Calu3 (cell line): Measurements from ENCODE around the gene NMS. TPM values are rescaled to one million over a fixed set of nuclear protein-coding genes. Genes with fewer than 3 reads are reported as not detected.

Source experiments
- BruUV-seq: library from RNA; stranded (reverse); fragments of 400-500 nt; replicated peaks from 2 replicates; lab custom pipeline; 2021; lab: Mats Ljungman, UMichigan
- CTCF ChIA-PET: fragments of 300-600 bp; sonication (Branson Sonifier 250); formaldehyde crosslinking; loops from one replicate; lab custom pipeline; 2022; ENCODE audit warnings: antibody characterized with exemption; lab: Charles Lee
- DNase-seq: peaks from one replicate; pipeline ENCODE4 v3.0.0; 2022
- H3K27ac Mint-ChIP-seq: one replicate; pipeline ENCODE4 v1.8.0; 2022; ENCODE audit warnings: mixed read lengths; ENCODE audit not compliant: unreplicated experiment
- H3K27me3 Mint-ChIP-seq: one replicate; pipeline ENCODE4 v1.8.0; 2022; ENCODE audit warnings: mixed read lengths; ENCODE audit not compliant: unreplicated experiment
- H3K36me3 Mint-ChIP-seq: one replicate; pipeline ENCODE4 v1.8.0; 2022; ENCODE audit warnings: mild to moderate bottlenecking, moderate library complexity, mixed read lengths; ENCODE audit not compliant: insufficient read depth, unreplicated experiment
- H3K4me1 Mint-ChIP-seq: one replicate; pipeline ENCODE4 v1.8.0; 2022; ENCODE audit warnings: mild to moderate bottlenecking, low read depth, mixed read lengths; ENCODE audit not compliant: unreplicated experiment
- H3K4me3 Mint-ChIP-seq: one replicate; pipeline ENCODE4 v1.8.0; 2022; ENCODE audit warnings: mild to moderate bottlenecking, low read depth, moderate library complexity, mixed read lengths; ENCODE audit not compliant: unreplicated experiment
- H3K9me3 Mint-ChIP-seq: one replicate; pipeline ENCODE4 v1.8.0; 2022; ENCODE audit warnings: low read depth, mixed read lengths; ENCODE audit not compliant: unreplicated experiment
- CTCF ChIP-seq: fragments of 200-600 bp; IDR thresholded peaks from one replicate; pipeline ENCODE4 v1.8.0; 2022; ENCODE audit warnings: antibody characterized with exemption; ENCODE audit not compliant: unreplicated experiment
- intact Hi-C: fragments of 100-400 bp; cut with micrococcal nuclease; formaldehyde crosslinking; loops from one replicate; pipeline ENCODE4 v1.10.0; 2022; ENCODE audit not compliant: unreplicated experiment
- total RNA-seq: library from RNA; stranded (reverse); gene quantifications from 2 replicates; pipeline ENCODE4 v1.2.3, GENCODE V29; 2022

NMS gene
- total RNA-seq, 1 experiment from 2014 or later: not detected

DNA sequence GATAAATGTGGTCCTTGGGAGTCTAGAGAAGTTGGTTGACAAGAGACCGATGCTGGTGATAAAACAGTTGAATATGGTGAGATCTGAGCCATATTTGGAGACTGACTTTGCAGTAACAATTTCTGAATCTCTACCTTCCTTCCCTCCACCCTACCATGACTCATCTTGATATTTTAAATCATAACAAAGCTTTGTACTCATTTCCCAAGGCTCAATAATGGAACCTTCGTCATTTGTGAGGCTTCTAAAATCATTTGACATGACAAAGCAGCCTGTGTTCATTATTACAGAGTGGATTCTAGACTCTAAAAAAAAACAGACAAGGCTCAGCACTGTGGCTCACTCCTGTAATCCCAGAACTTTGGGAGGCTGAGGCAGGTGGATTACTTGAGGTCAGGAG is 54.0 kb downstream of the NMS start:
- H3K27me3 Mint-ChIP-seq: peaks cover 14% of the 10 kb centered on the region
- intact Hi-C loops: no loop called here
- no peaks in the 10 kb centered on the region for H3K36me3 Mint-ChIP-seq
- CTCF ChIA-PET: no interaction called here
- DNase-seq: no peak
- no peak for TF ChIP-seq CTCF
- no peak overlapping the region for H3K27ac Mint-ChIP-seq
- H3K9me3 Mint-ChIP-seq: no peaks in the 10 kb centered on the region
- H3K4me1 Mint-ChIP-seq: peaks cover 15% of the 10 kb centered on the region
- H3K4me3 Mint-ChIP-seq: no peak overlapping the region
- BruUV-seq: no TSS peak

DNA sequence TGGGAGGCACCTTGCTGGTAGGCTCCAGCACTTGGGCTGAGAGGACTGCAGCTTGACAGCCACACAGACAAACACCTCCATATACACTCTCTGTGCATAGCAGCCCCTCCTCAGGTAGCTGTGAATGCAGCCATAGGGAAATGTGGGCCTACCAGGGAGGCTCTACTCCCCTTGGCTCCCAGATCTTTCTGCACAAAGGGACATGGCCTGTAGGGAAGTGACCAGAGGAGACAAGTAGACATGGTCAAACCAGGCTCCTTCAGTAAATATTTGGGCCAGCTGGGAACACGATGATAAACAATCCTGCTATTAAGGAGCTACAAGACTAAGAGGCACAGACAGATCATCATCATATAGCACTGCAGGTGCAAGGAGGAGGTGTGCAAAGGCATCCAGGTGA is 56.6 kb downstream of the NMS start:
- H3K27me3 Mint-ChIP-seq: peaks cover 14% of the 10 kb centered on the region
- CTCF ChIA-PET: no interaction called here
- no peaks in the 10 kb centered on the region for H3K9me3 Mint-ChIP-seq
- no peak overlapping the region for H3K4me3 Mint-ChIP-seq
- intact Hi-C loops: no loop called here
- H3K27ac Mint-ChIP-seq: no peak overlapping the region
- H3K4me1 Mint-ChIP-seq: no peaks in the 10 kb centered on the region
- no peak for TF ChIP-seq CTCF
- no peak for DNase-seq
- BruUV-seq: no TSS peak
- H3K36me3 Mint-ChIP-seq: no peaks in the 10 kb centered on the region

DNA sequence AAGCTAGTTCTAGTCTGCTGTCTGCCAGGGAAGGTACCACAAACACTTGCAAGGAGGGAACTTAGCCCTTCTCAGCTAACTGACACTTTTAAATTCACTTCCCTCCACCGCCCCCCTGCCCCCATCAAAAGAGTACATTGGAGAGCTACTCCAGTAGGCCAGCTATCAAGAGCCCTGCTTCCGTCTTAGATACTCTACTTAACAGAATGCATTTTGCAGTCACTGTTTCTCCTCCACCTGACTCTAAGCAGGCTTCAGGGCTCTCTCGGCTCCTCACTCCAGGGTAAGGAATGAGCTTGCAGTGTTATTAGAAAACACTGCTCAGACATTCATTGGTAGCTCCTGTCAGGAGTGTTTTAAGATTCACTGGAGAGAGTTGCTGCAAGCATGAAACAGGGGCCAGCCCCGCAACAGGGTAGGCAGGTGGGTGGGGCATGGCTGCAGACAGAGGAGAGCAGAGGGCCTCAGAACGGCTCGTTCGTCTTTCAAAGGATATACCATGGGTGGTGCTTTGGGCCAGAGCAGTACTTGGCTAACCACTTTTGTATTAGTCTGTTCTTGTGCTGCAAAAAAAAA is 57.2 kb downstream of the NMS start:
- intact Hi-C loops: no loop called here
- no peaks in the 10 kb centered on the region for H3K9me3 Mint-ChIP-seq
- peaks cover 14% of the 10 kb centered on the region for H3K27me3 Mint-ChIP-seq
- no peaks in the 10 kb centered on the region for H3K36me3 Mint-ChIP-seq
- no peaks in the 10 kb centered on the region for H3K4me1 Mint-ChIP-seq
- no TSS peak for BruUV-seq
- H3K4me3 Mint-ChIP-seq: no peak overlapping the region
- CTCF ChIA-PET: interaction anchor here (0.5 to 0.7 kb wide), 2 partner anchors 61 to 207 kb away, joined by 3 to 7 read pairs; no protein-coding TSS in a partner anchor
- H3K27ac Mint-ChIP-seq: no peak overlapping the region
- DNase-seq: no peak
- no peak for TF ChIP-seq CTCF

GRCh38 chr2:100529176-100529575 is 58.9 kb downstream of the NMS start:
- no TSS peak for BruUV-seq
- H3K4me3 Mint-ChIP-seq: no peak overlapping the region
- H3K27me3 Mint-ChIP-seq: peaks cover 28% of the 10 kb centered on the region
- no peaks in the 10 kb centered on the region for H3K36me3 Mint-ChIP-seq
- no peaks in the 10 kb centered on the region for H3K4me1 Mint-ChIP-seq
- H3K27ac Mint-ChIP-seq: no peak overlapping the region
- peaks cover 2% of the 10 kb centered on the region for H3K9me3 Mint-ChIP-seq
- intact Hi-C loops: no loop called here
- no peak for TF ChIP-seq CTCF
- DNase-seq: no peak
- CTCF ChIA-PET: no interaction called here
